ENCODE results near the gene MRRF.

The MRRF gene

DNA sequence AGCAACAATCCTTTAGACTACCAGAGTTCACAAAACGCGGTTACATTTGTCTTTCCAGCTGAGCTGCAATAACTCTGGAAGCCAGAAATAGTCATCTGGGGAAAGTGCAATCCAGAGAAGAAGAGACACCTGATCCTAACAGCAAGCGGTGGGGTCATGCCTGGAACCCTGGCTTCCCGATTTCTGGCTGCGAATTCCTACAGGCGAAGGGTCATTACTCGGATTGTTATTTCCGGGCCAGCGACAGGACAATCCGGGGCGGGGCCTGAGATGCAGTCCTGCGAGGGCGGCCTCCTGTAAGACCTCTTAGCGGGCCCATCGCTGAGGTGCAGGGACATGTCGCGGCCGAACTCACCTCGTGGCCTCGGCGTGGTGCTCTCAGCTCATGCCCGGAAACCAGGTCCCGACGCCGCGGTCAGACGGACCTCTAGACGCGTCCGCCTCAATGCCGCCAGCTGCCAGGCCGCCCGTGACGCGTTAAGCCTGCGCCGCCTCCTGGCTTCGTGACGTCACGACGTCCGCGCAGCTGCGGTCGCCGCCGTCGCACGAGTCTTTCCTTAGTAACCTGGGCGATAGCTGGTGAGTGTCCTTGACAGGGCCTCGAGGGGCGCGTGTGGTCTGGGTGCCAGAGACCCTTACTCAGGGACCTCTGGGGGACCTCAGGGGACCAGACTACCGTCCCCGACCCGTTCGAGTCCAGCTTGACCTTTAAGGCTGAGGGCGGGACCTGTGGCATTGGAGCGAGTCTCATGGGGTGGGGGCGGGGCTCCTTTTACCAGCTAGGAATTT is at the start of gene MRRF, which contains the start of gene RBM18:
Gene MRRF (plus strand): TSS at position 523 of the 789 bp plus-strand sequence. CDS start 6,010 bp downstream, outside the sequence.
Gene RBM18 (minus strand): TSS at position 481 of the 789 bp plus-strand sequence. CDS start 3,348 bp downstream, outside the sequence.
- FAIRE-seq: no peak

- FAIRE-seq: no peak
Observed at GRCh38 chr9:122215663-122216062, 49.0 kb upstream of the MRRF start.

GRCh38 chr9:122216138-122216797 is 48.4 kb upstream of the MRRF start:
- no peak for FAIRE-seq

DNA sequence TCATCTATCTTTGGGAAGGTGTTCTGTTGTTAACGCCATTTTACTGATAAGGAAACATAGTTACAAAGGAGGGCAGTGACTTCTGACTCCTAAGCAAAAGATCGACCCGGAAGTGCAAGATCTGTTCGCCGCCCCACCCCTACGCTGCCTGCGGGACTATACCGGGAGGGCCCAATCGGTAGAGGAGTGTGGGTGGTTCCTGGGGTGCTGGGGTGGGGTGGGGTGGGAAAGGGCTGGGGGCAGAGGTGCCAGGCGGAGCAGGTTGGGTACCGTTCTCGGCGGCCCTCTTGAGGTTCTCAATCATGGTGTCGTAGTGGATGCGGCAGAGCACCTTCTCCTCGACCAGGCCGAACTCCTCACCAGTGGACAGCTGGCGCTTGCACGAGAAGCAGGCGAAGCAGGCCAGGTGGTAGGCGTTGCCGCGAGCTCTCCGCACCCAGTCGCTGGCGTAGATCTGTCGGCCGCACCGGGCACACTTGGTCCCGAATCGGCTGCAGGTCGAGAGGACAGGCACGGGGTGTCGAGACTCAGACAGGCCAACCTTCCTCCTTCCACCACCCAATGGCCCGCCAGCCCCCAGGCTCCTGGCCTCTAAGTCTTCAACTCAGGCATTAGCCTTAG is 47.8 kb upstream of the MRRF start:
- no peak for FAIRE-seq

DNA sequence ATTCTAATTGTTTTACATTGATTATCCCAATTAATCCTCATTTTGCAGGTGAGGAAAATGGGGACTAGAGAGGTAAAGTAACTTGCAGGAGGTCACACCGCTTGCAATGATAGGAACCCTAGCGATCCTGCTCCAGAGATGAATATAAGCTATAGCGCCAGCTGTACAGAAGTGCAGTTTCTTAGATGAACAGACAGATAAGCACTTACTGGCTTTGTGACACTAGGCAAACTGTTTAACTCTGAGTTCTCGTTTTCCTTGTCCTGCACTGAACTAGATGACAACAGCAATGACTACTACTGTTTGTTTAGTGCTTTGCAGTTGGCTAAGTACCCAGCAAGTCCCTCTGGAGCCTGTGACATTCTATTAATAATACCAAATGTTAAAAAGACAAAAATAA is 47.0 kb upstream of the MRRF start:
- no peak for FAIRE-seq

DNA sequence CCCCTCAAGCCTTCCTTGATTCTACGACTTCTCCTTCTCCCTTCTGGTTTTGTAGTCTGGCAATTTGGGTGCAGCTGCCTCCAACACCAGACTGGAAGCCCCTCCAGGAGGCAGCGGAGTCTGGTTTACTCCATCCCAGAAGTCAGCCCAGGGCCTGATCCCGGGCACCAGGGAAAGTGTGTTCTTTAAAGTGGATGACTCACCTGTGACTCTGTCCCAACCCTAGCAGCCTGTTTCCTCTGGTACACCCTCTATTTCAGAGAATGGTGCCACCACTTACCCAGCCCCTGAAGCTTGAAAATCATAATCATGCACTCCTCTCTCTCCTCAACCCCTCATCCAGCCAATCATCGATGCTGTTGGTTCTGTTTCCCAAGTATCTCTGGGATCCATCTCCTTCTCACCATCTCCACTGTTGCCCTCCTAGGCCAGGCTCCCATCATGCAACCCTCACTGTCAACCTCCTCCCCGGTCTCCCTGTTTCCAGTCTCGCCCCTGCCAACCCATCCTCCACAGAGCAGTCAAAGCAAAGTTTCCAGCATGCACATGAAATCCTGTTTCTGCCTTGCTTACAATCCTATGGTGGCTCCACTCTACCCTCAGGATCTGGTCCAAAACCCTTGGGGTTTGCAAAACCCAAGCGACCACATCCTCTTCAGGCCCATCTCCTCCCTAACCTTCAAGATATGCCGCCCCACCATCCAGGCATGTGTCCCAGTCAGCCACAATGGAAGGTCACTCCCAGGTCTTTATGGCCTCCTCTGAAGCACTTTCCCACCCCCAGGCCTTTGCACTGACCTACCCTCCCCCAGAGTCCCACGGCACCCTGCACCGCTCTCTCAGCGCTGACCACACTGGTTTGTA is 46.4 kb upstream of the MRRF start:
- no peak for FAIRE-seq

DNA sequence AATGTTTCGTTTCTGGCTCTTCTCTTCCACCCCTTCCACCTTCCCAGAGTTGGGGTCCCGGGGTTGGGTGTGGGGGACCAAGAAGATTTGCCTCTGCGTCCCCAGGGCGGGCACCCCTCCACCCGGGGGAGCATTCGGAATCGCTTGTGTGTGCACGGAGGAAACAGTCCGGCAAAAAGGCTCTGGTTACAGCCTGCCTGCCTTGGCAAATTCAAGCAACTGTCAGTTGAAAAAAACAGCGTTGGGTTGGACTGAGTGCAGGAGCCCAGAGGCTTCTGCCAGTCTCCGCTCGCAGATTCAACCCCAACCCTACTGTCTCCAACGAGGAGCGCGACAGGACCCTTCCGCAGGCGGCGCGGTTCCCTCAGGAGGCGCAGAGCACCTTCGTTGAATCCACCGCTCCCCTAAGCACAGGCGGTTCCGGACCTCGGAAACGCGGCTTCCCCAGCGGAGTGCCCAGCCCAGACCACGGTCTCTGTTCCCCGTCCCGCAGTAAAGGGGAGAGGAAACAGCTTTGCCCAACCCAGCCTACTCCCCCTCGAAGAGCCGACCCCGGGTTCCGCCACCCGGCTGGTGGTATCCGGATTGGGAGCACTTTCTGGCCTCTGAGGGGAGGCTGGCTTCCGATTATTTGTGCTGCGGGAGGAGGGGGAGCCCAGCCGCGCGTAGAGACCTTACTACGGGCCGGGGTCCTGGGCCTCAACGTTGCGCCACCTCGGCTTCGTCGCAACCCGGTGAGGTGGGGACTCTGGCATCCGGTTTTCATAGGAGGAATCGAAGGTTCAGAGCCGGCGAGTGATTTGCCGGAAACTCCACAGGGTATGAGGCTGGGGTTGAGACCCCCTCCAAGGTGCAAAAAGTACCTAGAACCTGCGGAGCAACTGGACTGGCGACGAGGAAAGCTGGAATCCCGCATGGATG is 45.5 kb upstream of the MRRF start:
- FAIRE-seq: no peak

GRCh38 chr9:122219856-122220672 is 44.6 kb upstream of the MRRF start:
- FAIRE-seq: no peak

DNA sequence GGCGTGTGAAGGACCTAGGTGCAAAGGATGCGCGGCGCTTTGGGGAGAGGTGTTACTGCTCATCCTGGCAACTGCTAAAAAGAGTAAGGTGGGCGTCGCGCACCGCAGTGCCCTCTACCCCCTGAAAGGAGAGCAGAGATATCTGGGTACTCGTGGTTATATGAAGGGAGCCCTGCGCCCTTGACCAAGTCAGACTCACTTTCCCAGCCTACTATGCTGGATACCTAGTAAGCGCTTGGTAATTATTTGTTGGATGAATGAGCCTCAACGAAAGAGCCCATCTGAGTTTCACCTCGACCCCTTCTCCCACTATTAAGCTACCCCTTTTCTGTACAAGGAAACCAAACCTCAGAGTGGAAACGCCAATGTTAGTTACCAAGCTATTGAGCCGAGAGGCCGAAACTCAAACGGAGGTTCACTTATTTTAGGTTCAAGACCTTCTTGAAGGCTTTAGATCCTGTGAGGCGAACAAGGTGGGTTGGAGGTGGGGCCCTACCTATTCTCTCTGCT is 44.0 kb upstream of the MRRF start:
- FAIRE-seq: no peak

DNA sequence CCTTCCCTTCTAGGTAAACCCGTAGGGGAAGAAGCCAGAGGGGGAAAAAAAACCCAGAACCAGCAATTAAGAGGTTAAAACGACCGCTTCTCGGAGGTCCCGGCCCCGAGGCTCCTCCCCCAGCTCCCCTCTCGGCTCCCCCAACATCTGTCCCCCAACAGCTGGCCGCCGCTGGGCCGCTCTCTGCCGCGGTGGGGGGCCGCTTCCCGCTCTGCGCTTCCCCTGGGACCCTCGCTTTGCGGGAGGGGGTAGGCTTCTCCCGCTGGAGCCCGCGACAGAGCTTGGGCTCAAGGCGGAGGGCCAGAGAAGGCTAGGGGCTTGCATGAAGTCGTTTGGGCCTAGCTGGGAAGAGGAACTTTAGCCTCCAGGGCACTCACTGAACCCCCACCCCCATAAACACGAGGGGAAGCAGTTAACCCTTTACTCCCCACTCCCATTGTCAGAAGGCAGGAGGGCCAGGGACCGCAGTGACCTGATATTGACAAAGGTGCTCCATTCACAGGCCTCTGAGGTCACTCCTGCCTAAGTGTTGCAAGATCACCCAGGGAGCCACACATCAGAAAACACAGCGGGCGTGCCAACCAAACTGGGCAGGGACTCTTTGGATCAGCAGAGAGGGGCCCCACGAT is 43.4 kb upstream of the MRRF start:
- FAIRE-seq: no peak

DNA sequence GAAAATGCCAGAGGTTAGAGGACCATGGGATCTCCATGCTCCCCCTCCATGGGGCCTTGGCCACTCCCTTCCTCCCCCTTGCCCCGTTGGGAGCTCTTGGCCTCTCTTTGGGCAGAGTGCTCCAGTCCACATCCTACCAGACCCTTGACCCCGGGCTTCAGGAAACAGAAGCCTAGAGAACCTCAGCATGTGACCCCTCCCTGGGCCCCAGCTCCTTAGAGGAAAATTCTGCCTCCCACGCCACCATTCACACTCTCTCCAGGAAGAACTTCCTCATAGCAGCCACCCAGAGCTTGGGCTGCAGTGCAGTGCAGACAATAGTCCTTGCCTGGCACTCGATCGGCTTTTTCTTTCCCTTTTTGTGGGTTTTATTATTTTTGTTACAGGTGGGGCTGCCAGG is 41.9 kb upstream of the MRRF start:
- FAIRE-seq: no peak

DNA sequence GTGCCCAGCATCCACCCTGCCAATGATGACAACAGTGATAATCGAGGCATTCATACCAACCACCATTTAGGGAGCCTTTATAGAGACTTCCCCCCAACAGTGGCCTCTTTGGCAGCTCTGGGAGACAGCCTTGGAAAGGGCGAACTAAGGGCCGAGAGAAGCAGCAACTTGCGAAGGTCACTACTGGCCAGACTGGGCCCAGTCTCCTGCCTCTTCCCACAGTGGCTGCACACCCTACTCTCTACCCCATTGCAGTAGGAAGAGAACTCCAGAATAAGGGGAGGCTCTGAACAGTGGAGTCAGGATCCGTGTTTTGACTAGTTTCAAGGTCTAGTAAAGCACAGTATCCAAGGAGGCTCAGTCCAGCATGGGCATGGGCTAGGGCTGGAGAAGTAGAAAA is 41.2 kb upstream of the MRRF start:
- FAIRE-seq: no peak

DNA sequence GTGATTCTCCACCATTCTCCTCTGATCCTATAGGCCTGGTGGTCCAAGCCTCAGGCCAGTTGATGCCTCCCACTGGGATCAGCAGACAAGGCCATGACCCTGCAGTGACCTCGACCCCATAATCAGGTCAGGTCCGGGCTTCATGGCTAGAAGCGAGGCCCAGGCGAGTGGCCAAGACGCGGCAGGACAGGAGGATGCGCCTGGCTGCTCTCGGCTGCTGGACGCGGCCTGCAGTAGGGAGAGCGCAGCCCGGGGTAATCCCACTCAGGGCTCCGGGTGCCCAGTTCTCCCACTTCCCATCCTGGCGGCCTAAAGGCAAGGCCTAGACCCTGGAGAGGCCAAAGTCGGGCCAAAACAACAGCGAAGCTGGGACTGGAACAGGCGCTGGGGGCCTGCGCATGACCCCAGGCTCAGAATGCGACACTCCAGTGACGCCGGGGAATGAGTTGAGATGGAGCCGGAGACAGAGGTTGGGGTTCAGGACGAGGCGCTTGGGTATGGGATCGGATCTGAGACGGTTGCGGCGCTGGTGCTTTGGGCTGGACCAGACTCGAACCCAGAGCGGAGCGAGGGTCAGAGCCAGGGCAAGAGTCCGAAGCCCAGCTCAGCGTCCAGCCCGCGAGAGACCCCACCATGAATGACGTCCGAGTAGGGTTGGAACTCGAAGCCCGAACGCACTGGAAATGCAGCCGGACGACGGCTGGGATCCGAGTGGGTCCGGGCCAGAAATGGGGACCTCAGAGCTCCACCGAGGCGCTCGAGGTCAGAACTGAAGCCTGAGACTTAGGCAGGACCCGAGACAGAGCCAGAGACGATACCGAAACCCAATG is 39.2 kb upstream of the MRRF start:
- FAIRE-seq: no peak

GRCh38 chr9:122226142-122226757 is 38.4 kb upstream of the MRRF start:
- FAIRE-seq: no peak

- no peak for FAIRE-seq
Observed at GRCh38 chr9:122226758-122227574, 37.7 kb upstream of the MRRF start.

- FAIRE-seq: no peak
Observed at GRCh38 chr9:122227575-122227900, 37.1 kb upstream of the MRRF start.

GRCh38 chr9:122228191-122228567 is 36.5 kb upstream of the MRRF start:
- no peak for FAIRE-seq

All from islet of Langerhans (tissue), 1 donor.